PC-9 (cell line): ENCODE measurements around the gene CRYL1. TPM values are rescaled to one million over a fixed set of nuclear protein-coding genes. Genes with fewer than 3 reads are reported as not detected.
A peak's percentile ranks its signal among the peaks of the same experiment; 100 is the strongest.

ENCODE experiments used
- BruUV-seq: library from RNA; stranded (reverse); fragments of 400-500 nt; replicated peaks from 2 replicates; lab custom pipeline; 2021; lab: Mats Ljungman, UMichigan
- CTCF ChIA-PET: fragments of 300-600 bp; sonication (Branson Sonifier 250); formaldehyde crosslinking; loops from one replicate; lab custom pipeline; 2022; ENCODE audit warnings: antibody characterized with exemption; lab: Charles Lee
- POLR2A ChIA-PET: fragments of 300-600 bp; sonication (Branson Sonifier 250); formaldehyde crosslinking; loops from one replicate; lab custom pipeline; 2022; ENCODE audit warnings: antibody characterized with exemption; ENCODE audit not compliant: unreplicated experiment; lab: Charles Lee
- DNase-seq, 2 experiments: peaks; one replicate each; pipeline versions ENCODE4 v3.0.0 to v3.0.0-alpha.2; 2015 to 2022; ENCODE audit warnings: mixed read lengths in 1 of 2
- H2AFZ ChIP-seq: fragments of 200-600 bp; sonication (generic); 2 replicates; pipeline ENCODE4 v1.8.1; 2017; ENCODE audit warnings: antibody characterized with exemption
- H3F3A ChIP-seq: fragments of 200-600 bp; sonication (generic); 2 replicates; pipeline ENCODE4 v1.8.1; 2017; ENCODE audit warnings: antibody characterized with exemption, mild to moderate bottlenecking, low read depth; ENCODE audit not compliant: insufficient read depth
- H3K27ac ChIP-seq: fragments of 200-600 bp; sonication (generic); 2 replicates; pipeline ENCODE4 v1.6.1; 2016; ENCODE audit warnings: mixed run types
- H3K27me3 ChIP-seq: fragments of 200-600 bp; sonication (generic); 2 replicates; pipeline ENCODE4 v1.6.1; 2016; ENCODE audit warnings: low read depth, mixed run types; ENCODE audit not compliant: insufficient read depth
- H3K36me3 ChIP-seq: fragments of 200-600 bp; sonication (generic); 2 replicates; pipeline ENCODE4 v1.6.1; 2016; ENCODE audit warnings: low read depth, mixed run types
- H3K4me1 ChIP-seq: fragments of 200-600 bp; sonication (generic); replicated peaks from 2 replicates; pipeline ENCODE4 v1.6.1; 2016; ENCODE audit warnings: mixed run types; ENCODE audit not compliant: insufficient read depth
- H3K4me2 ChIP-seq: fragments of 200-600 bp; sonication (generic); 2 replicates; pipeline ENCODE4 v1.6.1; 2017; ENCODE audit warnings: mixed run types
- H3K4me3 ChIP-seq: fragments of 200-600 bp; sonication (generic); 2 replicates; pipeline ENCODE4 v1.6.1; 2016; ENCODE audit warnings: mixed run types
- H3K79me2 ChIP-seq: fragments of 200-600 bp; sonication (generic); 2 replicates; pipeline ENCODE4 v1.6.1; 2017; ENCODE audit warnings: low read depth, mixed run types
- H3K9me2 ChIP-seq: fragments of 200-600 bp; sonication (generic); 2 replicates; pipeline ENCODE4 v1.8.1; 2017; ENCODE audit warnings: mild to moderate bottlenecking; ENCODE audit not compliant: insufficient read depth
- H3K9me3 ChIP-seq: fragments of 200-600 bp; sonication (generic); 2 replicates; pipeline ENCODE4 v1.8.1; 2016; ENCODE audit warnings: low read depth; ENCODE audit not compliant: insufficient read depth
- H4K20me1 ChIP-seq: fragments of 200-600 bp; sonication (generic); 2 replicates; pipeline ENCODE4 v1.8.1; 2017; ENCODE audit not compliant: insufficient read depth
- EZH2 ChIP-seq: fragments of 200-600 bp; sonication (generic); IDR thresholded peaks from 2 replicates; pipeline ENCODE4 v1.8.0; 2017; ENCODE audit warnings: antibody characterized with exemption, low read depth
- intact Hi-C: fragments of 100-400 bp; cut with micrococcal nuclease; formaldehyde crosslinking; loops from one replicate; pipeline ENCODE4 v1.10.0; 2022; ENCODE audit not compliant: unreplicated experiment
- total RNA-seq: library from RNA; stranded (reverse); gene quantifications from 2 replicates; pipeline ENCODE4 v1.2.3, GENCODE V29; 2021
- TF ChIP-seq, protein P1 (sequence below): fragments of 200-600 bp; sonication (generic); conservative IDR thresholded peaks from 2 replicates; pipeline ENCODE4 v1.6.1; 2017; ENCODE audit warnings: mixed run types, antibody characterized with exemption, mild to moderate bottlenecking, moderate library complexity

CRYL1 gene
- total RNA-seq, 1 experiment from 2014 or later = 8.7 TPM

DNA sequence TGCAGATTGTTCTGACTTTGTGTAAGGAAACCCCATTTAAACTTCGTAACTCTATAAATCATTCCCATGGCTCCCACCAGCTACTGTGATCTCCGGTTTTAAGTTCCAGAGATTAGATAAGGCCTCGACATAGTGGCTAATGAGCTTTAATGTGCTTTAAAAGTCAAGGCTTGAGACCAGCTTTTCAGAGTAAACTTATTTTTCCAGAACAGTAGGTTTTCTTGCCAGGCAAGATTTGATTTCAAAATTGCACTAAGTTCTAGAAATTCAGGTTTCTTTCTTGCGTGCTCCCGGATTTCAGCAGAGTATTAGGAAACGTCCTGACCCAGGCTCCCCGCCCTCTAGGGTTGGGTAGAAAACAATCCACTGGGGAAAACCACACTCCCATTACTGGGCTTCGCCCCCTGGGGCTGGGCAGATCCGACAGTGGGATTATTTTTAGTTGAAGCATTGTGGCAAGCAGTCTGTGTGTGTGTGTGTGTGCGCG is 43.3 kb downstream of the CRYL1 start:
- peaks cover 9% of the 10 kb centered on the region; the same call in 1 of the 2 replicates for H3F3A ChIP-seq
- H3K79me2 ChIP-seq = no peaks in the 10 kb centered on the region
- no peak for TF ChIP-seq EZH2
- TF ChIP-seq, protein P1, sequence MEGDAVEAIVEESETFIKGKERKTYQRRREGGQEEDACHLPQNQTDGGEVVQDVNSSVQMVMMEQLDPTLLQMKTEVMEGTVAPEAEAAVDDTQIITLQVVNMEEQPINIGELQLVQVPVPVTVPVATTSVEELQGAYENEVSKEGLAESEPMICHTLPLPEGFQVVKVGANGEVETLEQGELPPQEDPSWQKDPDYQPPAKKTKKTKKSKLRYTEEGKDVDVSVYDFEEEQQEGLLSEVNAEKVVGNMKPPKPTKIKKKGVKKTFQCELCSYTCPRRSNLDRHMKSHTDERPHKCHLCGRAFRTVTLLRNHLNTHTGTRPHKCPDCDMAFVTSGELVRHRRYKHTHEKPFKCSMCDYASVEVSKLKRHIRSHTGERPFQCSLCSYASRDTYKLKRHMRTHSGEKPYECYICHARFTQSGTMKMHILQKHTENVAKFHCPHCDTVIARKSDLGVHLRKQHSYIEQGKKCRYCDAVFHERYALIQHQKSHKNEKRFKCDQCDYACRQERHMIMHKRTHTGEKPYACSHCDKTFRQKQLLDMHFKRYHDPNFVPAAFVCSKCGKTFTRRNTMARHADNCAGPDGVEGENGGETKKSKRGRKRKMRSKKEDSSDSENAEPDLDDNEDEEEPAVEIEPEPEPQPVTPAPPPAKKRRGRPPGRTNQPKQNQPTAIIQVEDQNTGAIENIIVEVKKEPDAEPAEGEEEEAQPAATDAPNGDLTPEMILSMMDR = no peak
- H3K9me2 ChIP-seq = no peaks in the 10 kb centered on the region
- peak overlapping the region; percentile 62 for H3K27ac ChIP-seq
- no peak overlapping the region for H3K4me3 ChIP-seq
- ChIA-PET CTCF (interaction anchor here (0.8 to 1.6 kb wide), 2 partner anchors 111 to 285 kb away, joined by 19 to 26 read pairs; no protein-coding TSS in a partner anchor), POLR2A (no interaction called here)
- intact Hi-C loops = loop anchor here (10.0 kb wide), 1 partner anchor 68 kb away; no protein-coding TSS in a partner anchor
- peaks cover 17% of the 10 kb centered on the region for H3K4me1 ChIP-seq
- H3K36me3 ChIP-seq = no peaks in the 10 kb centered on the region
- BruUV-seq = no TSS peak
- peak overlapping the region; percentile 37; the same call in 1 of the 2 replicates for H2AFZ ChIP-seq
- DNase-seq = peak; percentile 29 to 79
- peak overlapping the region; percentile 57 for H3K4me2 ChIP-seq
- no peaks in the 10 kb centered on the region for H4K20me1 ChIP-seq
- no peaks in the 10 kb centered on the region for H3K9me3 ChIP-seq
- H3K27me3 ChIP-seq = no peaks in the 10 kb centered on the region

DNA sequence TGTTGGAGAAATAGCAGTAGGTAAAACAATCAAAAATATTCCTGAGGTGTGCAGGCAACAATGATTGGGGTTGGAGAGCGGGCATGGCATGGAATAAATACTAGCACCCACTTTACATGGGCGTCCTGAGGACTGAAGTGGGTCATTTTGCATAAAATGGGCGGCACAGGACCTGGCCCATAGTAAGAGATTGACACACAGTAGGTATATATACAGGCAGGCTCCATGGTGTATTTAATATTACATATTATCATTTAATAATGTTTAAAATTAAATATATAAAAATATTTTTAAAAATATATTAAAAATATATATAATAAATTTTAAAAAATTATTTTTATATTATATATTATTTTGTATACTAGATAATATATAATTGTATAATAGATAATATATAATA is 48.3 kb downstream of the CRYL1 start:
- Histone ChIP-seq H2AFZ (no peak overlapping the region), H3F3A (peaks cover 5% of the 10 kb centered on the region; the same call in 1 of the 2 replicates), H3K4me1 (peaks cover 10% of the 10 kb centered on the region), H3K9me3 (no peaks in the 10 kb centered on the region), H4K20me1 (no peaks in the 10 kb centered on the region), H3K79me2 (no peaks in the 10 kb centered on the region), H3K9me2 (no peaks in the 10 kb centered on the region), H3K27me3 (no peaks in the 10 kb centered on the region), H3K4me2 (no peak overlapping the region), H3K27ac (no peak overlapping the region), H3K36me3 (no peaks in the 10 kb centered on the region), H3K4me3 (no peak overlapping the region)
- intact Hi-C loops = no loop called here
- no TSS peak for BruUV-seq
- ChIA-PET POLR2A (interaction anchor here (0.6 kb wide), 1 partner anchor 75 kb away, joined by 3 read pairs; no protein-coding TSS in a partner anchor), CTCF (no interaction called here)
- no peak for DNase-seq
- TF ChIP-seq EZH2 = no peak
- TF ChIP-seq, protein P1 = no peak

DNA sequence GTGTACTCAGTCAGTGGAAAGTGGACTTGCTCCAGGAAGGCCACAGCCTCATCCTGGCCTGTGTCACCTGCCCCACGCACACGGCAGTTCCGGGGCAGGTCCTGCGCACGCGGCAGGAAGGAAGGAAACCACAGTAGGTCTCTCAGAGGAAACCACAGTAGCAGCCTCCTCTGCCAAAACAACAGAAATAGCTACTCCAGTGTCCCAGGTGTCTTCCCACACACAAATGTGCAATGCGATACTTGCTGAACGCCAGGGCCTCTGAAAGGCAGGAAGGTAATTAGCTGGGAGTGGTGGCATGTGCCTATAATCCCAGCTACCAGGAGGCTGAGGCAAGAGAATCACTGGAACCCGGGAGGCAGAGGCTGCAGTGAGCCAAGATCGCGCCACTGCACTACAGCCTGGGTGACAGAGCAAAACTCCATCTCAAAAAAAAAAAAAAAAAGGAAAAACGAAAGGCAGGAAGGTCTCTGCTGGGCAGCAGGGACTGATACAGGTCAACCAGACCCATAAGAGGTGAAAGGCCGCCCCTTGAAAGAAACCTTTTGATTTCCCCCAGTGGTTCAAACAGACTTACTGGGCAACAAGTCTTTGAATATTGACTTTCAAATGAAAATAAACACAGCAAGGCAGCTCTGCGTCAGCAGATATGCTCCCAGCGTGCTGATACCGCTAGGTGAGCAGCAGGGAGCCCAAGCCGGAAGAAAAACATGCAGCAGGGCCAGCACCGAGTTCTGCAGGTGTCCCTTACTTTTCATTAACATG is 49.5 kb downstream of the CRYL1 start:
- TF ChIP-seq, protein P1 = no peak
- no peak for TF ChIP-seq EZH2
- DNase-seq = no peak
- no peaks in the 10 kb centered on the region for H4K20me1 ChIP-seq
- H3K27ac ChIP-seq = no peak overlapping the region
- H3K27me3 ChIP-seq = no peaks in the 10 kb centered on the region
- no TSS peak for BruUV-seq
- H3K4me2 ChIP-seq = no peak overlapping the region
- no peaks in the 10 kb centered on the region for H3K4me1 ChIP-seq
- H3K36me3 ChIP-seq = no peaks in the 10 kb centered on the region
- intact Hi-C loops = no loop called here
- ChIA-PET POLR2A (no interaction called here), CTCF (no interaction called here)
- no peaks in the 10 kb centered on the region for H3K9me3 ChIP-seq
- H3K9me2 ChIP-seq = no peaks in the 10 kb centered on the region
- H3K4me3 ChIP-seq = no peak overlapping the region
- H3F3A ChIP-seq = 0 out of 2 replicates have a peak, but pooled peaks cover 5% of the 10 kb centered on the region
- no peak overlapping the region for H2AFZ ChIP-seq
- no peaks in the 10 kb centered on the region for H3K79me2 ChIP-seq
